Endothelial cell (in vitro differentiated cells): ENCODE results near the gene FBP2. TPM values are rescaled to one million over a fixed set of nuclear protein-coding genes. Genes with fewer than 3 reads are reported as not detected.
"Not testable (repeated sequence)": the region's sequence is repeated elsewhere in the genome, so short reads cannot be mapped to it uniquely, and the experiment has no call there.

Experiments used
- DNase-seq: peaks from one replicate; pipeline ENCODE4 v3.0.0; 2021; ENCODE audit warnings: low spot score
- H3K27ac Mint-ChIP-seq: one replicate; pipeline ENCODE4 v1.8.0; 2021; ENCODE audit warnings: mixed read lengths, inconsistent platforms; ENCODE audit not compliant: unreplicated experiment
- H3K27me3 Mint-ChIP-seq: one replicate; pipeline ENCODE4 v1.8.0; 2021; ENCODE audit warnings: mild to moderate bottlenecking, moderate library complexity, mixed read lengths, inconsistent platforms; ENCODE audit not compliant: unreplicated experiment
- H3K36me3 Mint-ChIP-seq: one replicate; pipeline ENCODE4 v1.8.0; 2021; ENCODE audit warnings: mild to moderate bottlenecking, low read depth, mixed read lengths, inconsistent platforms; ENCODE audit not compliant: unreplicated experiment
- H3K4me1 Mint-ChIP-seq: one replicate; pipeline ENCODE4 v1.8.0; 2021; ENCODE audit warnings: mild to moderate bottlenecking, mixed read lengths, inconsistent platforms; ENCODE audit not compliant: unreplicated experiment
- H3K4me3 Mint-ChIP-seq: one replicate; pipeline ENCODE4 v1.8.0; 2021; ENCODE audit warnings: mild to moderate bottlenecking, mixed read lengths, inconsistent platforms; ENCODE audit not compliant: unreplicated experiment
- H3K9me3 Mint-ChIP-seq: one replicate; pipeline ENCODE4 v1.8.0; 2021; ENCODE audit warnings: mixed read lengths, inconsistent platforms; ENCODE audit not compliant: unreplicated experiment
- total RNA-seq: library from RNA; stranded (reverse); fragmentation: NEBNext Ultra II Directional; extraction: Animal tissue kit (Norgen Biotek cat#: 25700); gene quantifications from one replicate; pipeline ENCODE4 v1.2.1, GENCODE V29; 2021; ENCODE audit not compliant: unreplicated experiment
- TF ChIP-seq, protein P1 (sequence below): fragments of 200-600 bp; sonication (generic); IDR thresholded peaks from one replicate; pipeline ENCODE4 v1.5.0; 2021; ENCODE audit warnings: antibody characterized with exemption; ENCODE audit not compliant: unreplicated experiment

FBP2 gene
- total RNA-seq, 1 donor from 2014 or later, result 0.28 TPM

GRCh38 chr9:94603259-94604160, 9.9 kb upstream of the FBP2 start:
- Mint-ChIP-seq H3K27me3 (peaks cover 8% of the 10 kb centered on the region), H3K9me3 (no peaks in the 10 kb centered on the region), H3K36me3 (no peaks in the 10 kb centered on the region), H3K27ac (no peak overlapping the region), H3K4me3 (no peak overlapping the region), H3K4me1 (peaks cover 10% of the 10 kb centered on the region)
- TF ChIP-seq, protein P1, sequence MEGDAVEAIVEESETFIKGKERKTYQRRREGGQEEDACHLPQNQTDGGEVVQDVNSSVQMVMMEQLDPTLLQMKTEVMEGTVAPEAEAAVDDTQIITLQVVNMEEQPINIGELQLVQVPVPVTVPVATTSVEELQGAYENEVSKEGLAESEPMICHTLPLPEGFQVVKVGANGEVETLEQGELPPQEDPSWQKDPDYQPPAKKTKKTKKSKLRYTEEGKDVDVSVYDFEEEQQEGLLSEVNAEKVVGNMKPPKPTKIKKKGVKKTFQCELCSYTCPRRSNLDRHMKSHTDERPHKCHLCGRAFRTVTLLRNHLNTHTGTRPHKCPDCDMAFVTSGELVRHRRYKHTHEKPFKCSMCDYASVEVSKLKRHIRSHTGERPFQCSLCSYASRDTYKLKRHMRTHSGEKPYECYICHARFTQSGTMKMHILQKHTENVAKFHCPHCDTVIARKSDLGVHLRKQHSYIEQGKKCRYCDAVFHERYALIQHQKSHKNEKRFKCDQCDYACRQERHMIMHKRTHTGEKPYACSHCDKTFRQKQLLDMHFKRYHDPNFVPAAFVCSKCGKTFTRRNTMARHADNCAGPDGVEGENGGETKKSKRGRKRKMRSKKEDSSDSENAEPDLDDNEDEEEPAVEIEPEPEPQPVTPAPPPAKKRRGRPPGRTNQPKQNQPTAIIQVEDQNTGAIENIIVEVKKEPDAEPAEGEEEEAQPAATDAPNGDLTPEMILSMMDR, result peak; percentile 63
- DNase-seq, result peak; percentile 78

DNA sequence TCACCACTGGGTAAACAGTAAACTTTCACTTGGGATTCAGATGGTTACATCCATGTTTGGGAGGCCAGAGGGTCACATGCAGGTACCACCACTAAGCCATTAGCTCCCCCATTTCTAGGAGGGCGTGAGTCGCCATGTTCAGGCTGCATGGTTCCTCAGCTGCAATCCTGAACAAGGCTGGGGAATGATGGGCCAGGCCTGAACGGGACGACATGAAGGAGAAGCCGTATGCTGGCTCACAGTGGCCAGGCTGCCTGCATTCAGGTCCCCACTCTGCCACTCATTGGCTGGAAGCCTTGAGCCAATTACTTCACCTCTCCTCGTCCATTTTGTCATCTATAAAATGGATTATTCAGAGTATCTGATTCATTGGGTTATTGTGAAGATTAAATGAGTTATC, 9.0 kb upstream of the FBP2 start:
- peaks cover 6% of the 10 kb centered on the region for H3K4me1 Mint-ChIP-seq

GRCh38 chr9:94600715-94601114, 7.1 kb upstream of the FBP2 start:
- Mint-ChIP-seq H3K27me3 (peaks cover 3% of the 10 kb centered on the region), H3K27ac (no peak overlapping the region), H3K9me3 (no peaks in the 10 kb centered on the region), H3K36me3 (no peaks in the 10 kb centered on the region), H3K4me3 (no peak overlapping the region), H3K4me1 (peaks cover 6% of the 10 kb centered on the region)
- DNase-seq, result no peak
- TF ChIP-seq, protein P1, result no peak

More for the DNA sequence above, 9.0 kb upstream of the FBP2 start:
- DNase-seq, result no peak
- no peak overlapping the region for H3K27ac Mint-ChIP-seq
- no peaks in the 10 kb centered on the region for H3K36me3 Mint-ChIP-seq
- no peak overlapping the region for H3K4me3 Mint-ChIP-seq
- no peaks in the 10 kb centered on the region for H3K9me3 Mint-ChIP-seq
- H3K27me3 Mint-ChIP-seq, result peaks cover 8% of the 10 kb centered on the region
- TF ChIP-seq, protein P1, result no peak

DNA sequence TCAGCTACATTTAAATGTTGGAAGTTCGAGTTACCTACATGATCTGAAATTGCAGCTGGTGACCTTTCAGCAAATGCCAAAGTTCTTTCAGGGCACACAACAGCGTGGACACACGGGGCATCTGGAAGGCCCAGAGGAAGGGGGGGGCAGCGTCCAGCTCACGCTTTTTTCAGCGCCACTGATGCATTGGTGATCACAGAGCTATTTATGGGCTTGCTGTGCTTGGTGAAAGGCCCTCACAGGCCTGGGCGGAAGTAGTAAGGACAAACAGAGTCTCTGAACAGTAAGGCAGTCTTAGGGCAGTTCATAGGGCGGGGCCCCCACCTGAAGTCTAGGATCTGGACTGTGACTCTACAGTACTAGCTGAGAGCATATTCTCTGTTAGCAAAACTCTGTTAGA, 6.6 kb upstream of the FBP2 start:
- TF ChIP-seq, protein P1, result no peak
- Mint-ChIP-seq H3K36me3 (no peaks in the 10 kb centered on the region), H3K9me3 (no peaks in the 10 kb centered on the region), H3K4me3 (no peak overlapping the region), H3K27ac (no peak overlapping the region), H3K27me3 (peaks cover 2% of the 10 kb centered on the region), H3K4me1 (peaks cover 6% of the 10 kb centered on the region)
- no peak for DNase-seq

GRCh38 chr9:94599102-94599501, 5.5 kb upstream of the FBP2 start:
- H3K27ac Mint-ChIP-seq, result no peak overlapping the region
- TF ChIP-seq, protein P1, result no peak
- H3K4me1 Mint-ChIP-seq, result peaks cover 6% of the 10 kb centered on the region
- no peak for DNase-seq
- H3K27me3 Mint-ChIP-seq, result peaks cover 2% of the 10 kb centered on the region
- H3K4me3 Mint-ChIP-seq, result no peak overlapping the region
- no peaks in the 10 kb centered on the region for H3K36me3 Mint-ChIP-seq
- H3K9me3 Mint-ChIP-seq, result no peaks in the 10 kb centered on the region

DNA sequence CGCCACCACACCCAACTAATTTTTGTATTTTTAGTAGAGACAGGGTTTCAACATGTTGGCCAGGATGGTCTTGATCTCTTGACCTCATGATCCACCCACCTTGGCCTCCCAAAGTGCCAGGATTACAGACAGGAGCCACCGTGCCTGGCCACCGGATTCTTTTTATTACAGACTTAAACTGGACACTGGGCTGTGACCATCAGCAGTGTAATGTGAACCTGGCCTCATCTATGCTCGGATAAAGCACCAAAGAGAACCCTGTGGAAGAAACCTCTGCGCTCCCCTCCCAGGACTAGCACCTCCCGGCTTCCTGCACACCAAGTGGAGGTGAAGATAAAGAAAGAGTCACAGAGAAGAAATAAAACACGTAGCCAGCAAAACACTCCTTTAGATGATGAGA, 941 bp downstream of the FBP2 start:
- H3K4me3 Mint-ChIP-seq, DNase-seq, H3K4me1 Mint-ChIP-seq, H3K36me3 Mint-ChIP-seq, H3K27ac Mint-ChIP-seq, H3K27me3 Mint-ChIP-seq, H3K9me3 Mint-ChIP-seq: not testable (repeated sequence)
